AG04449 (cell line): Measurements from ENCODE around the gene CCL16.

ENCODE experiments used
- CTCF ChIA-PET: fragments of 350-600 bp; formaldehyde crosslinking; extraction: SDS; loops from one replicate; lab custom pipeline; 2021; ENCODE audit warnings: antibody characterized with exemption; lab: Yijun Ruan, JAX
- POLR2A ChIA-PET: fragments of 400-600, 350-600 bp; formaldehyde crosslinking; extraction: SDS; loops from one replicate; lab custom pipeline; 2020; ENCODE audit warnings: antibody characterized with exemption, inconsistent platforms; lab: Yijun Ruan, JAX
- DNase-seq: peaks from one replicate; pipeline ENCODE4 v3.0.0-alpha.2; 2010; ENCODE audit warnings: low read depth, low spot score
- H3K4me3 ChIP-seq: 2 replicates; pipeline ENCODE4 v1.5.1; 2011; ENCODE audit warnings: low read depth, mild to moderate bottlenecking, control low read depth, low read length
- CTCF ChIP-seq: IDR thresholded peaks from one replicate; pipeline ENCODE4 v1.5.1; 2011; ENCODE audit warnings: mild to moderate bottlenecking, moderate library complexity, low read length, control low read depth, inconsistent platforms; ENCODE audit not compliant: insufficient read depth; ENCODE audit errors: missing control alignments

CCL16 gene

GRCh38 chr17:35936063-35936462, 45.2 kb downstream of the CCL16 start:
- TF ChIP-seq CTCF = no peak
- POLR2A ChIA-PET = no interaction called here
- CTCF ChIA-PET = interaction anchor here (1.5 kb wide), 1 partner anchor 10 kb away, joined by 5 read pairs; no protein-coding TSS in a partner anchor
- H3K4me3 ChIP-seq = no peak overlapping the region
- DNase-seq = no peak

GRCh38 chr17:35934760-35935159, 46.5 kb downstream of the CCL16 start:
- TF ChIP-seq CTCF = no peak
- CTCF ChIA-PET = interaction anchor here (1.5 kb wide), 1 partner anchor 11 kb away, joined by 5 read pairs; no protein-coding TSS in a partner anchor
- POLR2A ChIA-PET = no interaction called here
- DNase-seq = no peak
- no peak overlapping the region for H3K4me3 ChIP-seq

- DNase-seq = no peak
- no peak for TF ChIP-seq CTCF
- CTCF ChIA-PET = interaction anchor here (0.6 kb wide), 1 partner anchor 42 kb away, joined by 3 read pairs; no protein-coding TSS in a partner anchor
- no peak overlapping the region for H3K4me3 ChIP-seq
- POLR2A ChIA-PET = no interaction called here
Measured at GRCh38 chr17:35932586-35932985, 48.7 kb downstream of the CCL16 start.

- no peak overlapping the region for H3K4me3 ChIP-seq
- POLR2A ChIA-PET = interaction anchor here (0.6 kb wide), 1 partner anchor 61 kb away, joined by 6 read pairs; no protein-coding TSS in a partner anchor
- no peak for TF ChIP-seq CTCF
- CTCF ChIA-PET = interaction anchor here (1.0 kb wide), 1 partner anchor 15 kb away, joined by 3 read pairs; no protein-coding TSS in a partner anchor
- no peak for DNase-seq
Measured at GRCh38 chr17:35931794-35932425, 49.4 kb downstream of the CCL16 start.

GRCh38 chr17:35930211-35931065, 50.9 kb downstream of the CCL16 start, which contains the start of gene RDM1:
Gene RDM1 (minus strand): TSS chr17:35930773. CDS start chr17:35930727, 46 bp downstream.
- no peak for TF ChIP-seq CTCF
- peak within 1 kb of the TSS; percentile 55 for H3K4me3 ChIP-seq
- ChIA-PET CTCF (interaction anchor here (1.0 kb wide), 1 partner anchor 17 kb away, joined by 3 read pairs; no protein-coding TSS in a partner anchor), POLR2A (interaction anchor here (0.5 kb wide), 1 partner anchor 39 kb away, joined by 4 read pairs; no protein-coding TSS in a partner anchor)
- no peak for DNase-seq

GRCh38 chr17:35927714-35928113, 53.6 kb downstream of the CCL16 start:
- no peak for DNase-seq
- no peak overlapping the region for H3K4me3 ChIP-seq
- ChIA-PET CTCF (no interaction called here), POLR2A (no interaction called here)
- TF ChIP-seq CTCF = no peak
